ENCODE data around the gene KHNYN.

KHNYN gene

DNA sequence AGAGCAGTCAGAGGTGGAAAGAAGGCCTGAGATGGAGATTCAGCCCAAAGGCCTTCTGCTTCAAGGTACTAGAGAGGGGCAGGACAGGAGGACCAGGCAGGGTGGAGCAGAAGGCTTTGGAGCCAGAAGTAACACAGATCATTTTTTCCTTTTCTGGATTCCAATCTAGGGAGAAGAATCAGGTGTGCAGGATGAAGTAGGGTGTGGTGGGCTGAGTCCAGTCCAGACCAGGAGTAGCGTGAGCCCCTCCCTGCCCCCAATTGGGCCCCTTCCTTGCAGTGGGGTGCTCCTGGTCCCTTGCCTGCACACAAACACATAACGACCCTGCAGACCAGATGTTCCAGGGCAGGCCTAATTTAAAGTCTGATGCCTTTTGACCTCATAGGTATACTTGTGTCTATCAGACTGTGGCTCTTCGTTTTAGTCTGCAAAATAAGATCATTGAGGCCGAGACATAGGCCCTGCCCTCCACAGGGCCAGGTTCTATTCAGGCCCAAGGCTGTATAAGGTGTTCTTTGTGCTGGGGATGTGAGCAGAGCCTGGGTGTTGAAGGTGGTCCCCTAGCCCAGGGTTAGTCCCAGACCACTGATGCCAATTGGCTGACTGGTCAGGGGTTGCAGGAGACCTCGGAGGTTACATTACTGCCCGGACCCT lies 32.0 kb upstream of the KHNYN start:
- no peak overlapping the region for H3K4me3 ChIP-seq (ENCODE audit: low read depth, low read length)
- no peak for DNase-seq (ENCODE audit: low read depth)
- TF ChIP-seq, protein P1, sequence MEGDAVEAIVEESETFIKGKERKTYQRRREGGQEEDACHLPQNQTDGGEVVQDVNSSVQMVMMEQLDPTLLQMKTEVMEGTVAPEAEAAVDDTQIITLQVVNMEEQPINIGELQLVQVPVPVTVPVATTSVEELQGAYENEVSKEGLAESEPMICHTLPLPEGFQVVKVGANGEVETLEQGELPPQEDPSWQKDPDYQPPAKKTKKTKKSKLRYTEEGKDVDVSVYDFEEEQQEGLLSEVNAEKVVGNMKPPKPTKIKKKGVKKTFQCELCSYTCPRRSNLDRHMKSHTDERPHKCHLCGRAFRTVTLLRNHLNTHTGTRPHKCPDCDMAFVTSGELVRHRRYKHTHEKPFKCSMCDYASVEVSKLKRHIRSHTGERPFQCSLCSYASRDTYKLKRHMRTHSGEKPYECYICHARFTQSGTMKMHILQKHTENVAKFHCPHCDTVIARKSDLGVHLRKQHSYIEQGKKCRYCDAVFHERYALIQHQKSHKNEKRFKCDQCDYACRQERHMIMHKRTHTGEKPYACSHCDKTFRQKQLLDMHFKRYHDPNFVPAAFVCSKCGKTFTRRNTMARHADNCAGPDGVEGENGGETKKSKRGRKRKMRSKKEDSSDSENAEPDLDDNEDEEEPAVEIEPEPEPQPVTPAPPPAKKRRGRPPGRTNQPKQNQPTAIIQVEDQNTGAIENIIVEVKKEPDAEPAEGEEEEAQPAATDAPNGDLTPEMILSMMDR (IDR thresholded peaks at IDR 0.05; ENCODE audit: control insufficient read depth, extremely low read depth, insufficient read depth): no peak

DNA sequence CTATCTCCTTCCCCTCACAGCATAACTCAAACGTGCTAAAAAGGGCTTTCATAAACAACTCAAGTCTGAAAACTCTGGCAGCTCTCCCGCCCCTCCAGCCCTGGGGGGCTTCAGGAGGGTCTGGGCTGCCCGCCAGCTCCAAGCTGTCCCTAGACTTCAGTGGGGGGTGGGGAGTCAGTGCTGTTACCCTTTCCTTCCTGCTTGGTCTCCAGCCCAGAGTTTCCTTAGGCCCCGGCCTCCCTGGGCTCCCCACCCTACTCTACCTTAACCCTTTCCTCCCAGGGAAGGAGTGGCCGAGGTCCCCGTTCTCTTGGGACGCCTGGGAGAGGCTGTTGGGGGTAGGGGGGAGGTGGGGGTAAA lies 31.5 kb upstream of the KHNYN start:
- no peak overlapping the region for H3K4me3 ChIP-seq (ENCODE audit: low read depth, low read length)
- TF ChIP-seq, protein P1 (IDR thresholded peaks at IDR 0.05; ENCODE audit: control insufficient read depth, extremely low read depth, insufficient read depth): no peak
- DNase-seq (ENCODE audit: low read depth): no peak

DNA sequence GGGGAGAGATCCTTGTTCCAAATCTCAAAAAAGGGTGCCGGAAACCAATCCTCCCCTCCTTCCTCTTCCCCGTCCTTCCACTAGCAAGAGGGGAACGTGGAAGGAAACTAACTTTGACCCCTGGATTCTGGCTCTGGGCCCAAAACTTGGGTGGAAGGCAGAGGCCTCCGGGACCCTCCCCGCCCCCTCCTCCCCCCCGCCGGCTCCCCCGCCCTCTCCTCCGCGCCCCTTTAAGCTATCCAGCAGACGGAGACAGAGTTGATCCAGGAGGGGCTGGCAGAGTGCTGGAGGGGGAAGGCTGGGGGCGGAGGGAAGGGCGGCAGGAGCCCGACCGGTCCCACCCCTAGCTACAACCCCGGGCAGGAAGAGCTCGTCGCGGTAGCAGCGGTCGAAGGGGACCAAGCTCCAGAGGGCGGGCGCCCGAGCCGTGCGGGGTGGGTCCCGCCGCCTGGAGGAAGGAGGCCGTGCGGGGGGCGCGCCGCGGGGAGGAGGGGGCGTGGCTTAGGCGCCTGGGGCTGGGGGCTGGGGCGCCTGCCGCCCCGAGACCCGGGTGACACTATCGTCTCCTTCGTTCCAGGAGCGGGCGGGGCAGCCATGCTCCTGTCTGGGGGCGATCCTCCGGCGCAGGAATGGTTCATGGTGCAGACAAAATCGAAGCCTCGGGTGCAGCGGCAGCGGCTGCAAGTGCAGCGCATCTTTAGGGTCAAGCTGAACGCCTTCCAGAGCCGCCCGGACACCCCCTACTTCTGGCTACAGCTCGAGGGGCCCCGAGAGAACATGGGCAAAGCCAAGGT lies 30.9 kb upstream of the KHNYN start, which contains the start of gene NYNRIN:
Gene NYNRIN, plus strand, starts transcription at position 351 of the 794 bp plus-strand sequence. Its CDS starts 244 bp downstream, at position 595.
- TF ChIP-seq, protein P1 (IDR thresholded peaks at IDR 0.05; ENCODE audit: control insufficient read depth, extremely low read depth, insufficient read depth): no peak
- no peak within 1 kb of the TSS for H3K4me3 ChIP-seq (ENCODE audit: low read depth, low read length)
- no peak for DNase-seq (ENCODE audit: low read depth)

DNA sequence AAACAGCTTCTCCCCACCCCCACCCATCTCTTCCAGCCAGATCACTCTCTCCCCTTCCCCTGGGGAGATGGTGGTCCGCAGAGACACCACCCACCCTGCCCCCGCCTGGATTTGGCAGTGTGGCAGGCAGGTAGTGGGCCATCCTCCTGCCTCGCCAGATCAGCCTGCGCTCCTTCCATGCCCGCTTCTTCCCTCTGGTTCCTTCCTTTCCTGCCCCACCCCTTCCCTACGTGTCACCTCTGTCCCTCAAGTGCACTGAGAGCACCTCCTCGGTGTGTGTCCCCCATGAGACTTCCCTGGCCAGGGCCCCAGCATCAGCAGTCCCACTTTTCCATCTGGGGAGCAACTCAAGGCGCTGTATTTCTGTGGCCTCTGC lies 30.3 kb upstream of the KHNYN start:
- TF ChIP-seq, protein P1 (IDR thresholded peaks at IDR 0.05; ENCODE audit: control insufficient read depth, extremely low read depth, insufficient read depth): no peak
- H3K4me3 ChIP-seq (ENCODE audit: low read depth, low read length): no peak overlapping the region
- no peak for DNase-seq (ENCODE audit: low read depth)

DNA sequence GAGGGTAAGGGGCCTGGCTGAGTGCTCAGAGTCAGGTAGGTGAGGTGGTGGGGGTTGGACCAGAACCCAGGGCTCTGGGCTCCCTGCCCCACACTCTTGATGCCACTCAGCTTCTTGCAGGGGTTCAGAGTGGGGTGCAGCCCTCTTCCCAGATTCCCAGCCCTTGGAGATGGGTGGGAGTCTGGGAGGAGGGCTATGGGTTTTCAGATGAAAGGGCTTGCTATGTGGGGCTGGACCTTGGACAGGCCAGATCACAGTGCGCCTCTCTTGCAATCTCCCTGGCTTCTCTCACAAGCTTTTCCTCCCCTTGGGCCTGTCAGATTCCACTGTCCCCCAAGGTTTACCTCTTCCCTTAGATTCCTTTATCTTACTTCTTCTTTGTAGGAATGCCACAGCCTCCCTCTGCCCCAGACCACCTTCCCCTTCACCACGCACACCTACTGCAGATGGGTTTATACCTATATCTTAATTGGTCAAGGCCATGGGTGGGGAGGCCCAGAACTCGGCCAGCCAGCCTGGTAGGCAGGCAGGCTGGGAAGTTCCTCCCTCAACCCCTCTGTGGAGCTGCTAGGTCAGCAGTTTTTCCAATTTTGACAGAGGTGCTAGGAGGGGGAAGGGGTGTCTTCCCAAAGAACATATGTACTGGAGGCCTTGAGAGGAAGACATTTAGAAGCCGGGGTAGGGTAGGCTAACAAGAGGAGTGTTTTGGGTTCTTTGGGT lies 29.6 kb upstream of the KHNYN start:
- TF ChIP-seq, protein P1 (IDR thresholded peaks at IDR 0.05; ENCODE audit: control insufficient read depth, extremely low read depth, insufficient read depth): no peak
- no peak for DNase-seq (ENCODE audit: low read depth)
- H3K4me3 ChIP-seq (ENCODE audit: low read depth, low read length): no peak overlapping the region

DNA sequence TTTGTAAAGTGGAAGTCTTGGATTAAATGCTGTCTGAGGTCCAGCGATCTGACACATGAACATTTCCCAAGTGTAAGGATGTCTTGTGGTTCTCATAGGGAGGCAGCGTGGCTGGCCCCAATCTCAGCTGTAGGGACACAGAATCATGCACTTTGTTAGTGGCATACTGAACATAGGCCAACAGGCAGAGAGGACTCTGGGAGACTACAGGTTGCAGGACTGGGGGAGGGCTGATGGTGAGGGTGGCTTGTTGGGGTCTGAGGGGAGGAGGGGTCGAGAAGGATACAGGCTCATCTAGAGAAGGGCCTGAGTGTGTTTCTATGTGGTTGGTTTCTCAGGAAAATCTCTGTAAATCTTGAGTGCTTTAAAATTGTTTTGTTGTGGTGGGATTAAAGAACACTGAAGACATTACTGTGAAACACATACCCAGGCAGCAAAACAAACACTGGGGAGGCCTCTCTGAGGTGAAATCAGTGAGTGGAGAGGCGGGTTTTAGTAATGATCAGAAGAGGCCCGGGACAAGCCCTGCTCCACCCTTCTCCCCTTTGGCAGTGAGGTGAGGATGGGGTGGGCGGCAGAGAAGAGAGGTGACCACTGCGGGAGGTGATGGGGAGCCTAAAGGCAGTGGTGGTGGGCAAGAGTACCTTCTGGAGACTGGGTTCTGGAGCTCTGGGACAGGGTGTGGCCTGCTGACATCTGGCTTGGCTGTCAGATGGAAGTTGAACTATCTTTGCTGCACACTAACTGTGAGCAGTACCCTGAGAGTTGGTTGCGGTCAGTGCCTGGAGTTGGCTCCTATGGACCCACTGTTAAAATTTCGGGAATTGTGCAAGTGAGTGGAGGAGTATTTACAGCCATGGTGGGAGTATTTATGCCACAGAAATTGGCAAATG lies 27.7 kb upstream of the KHNYN start:
- TF ChIP-seq, protein P1 (IDR thresholded peaks at IDR 0.05; ENCODE audit: control insufficient read depth, extremely low read depth, insufficient read depth): no peak
- no peak overlapping the region for H3K4me3 ChIP-seq (ENCODE audit: low read depth, low read length)

More for the DNA sequence above, 27.7 kb upstream of the KHNYN start:
- no peak for DNase-seq (ENCODE audit: low read depth)
